HCT116 (cell line): ENCODE data around the gene STX2. TPM values are rescaled to one million over a fixed set of nuclear protein-coding genes. Genes with fewer than 3 reads are reported as not detected.

Experiments used
- ATAC-seq: fragments of 200-7000 bp; cut with Tn5 transposase; 2 replicates; pipeline ENCODE4 v1.9.1; 2020; ENCODE audit warnings: mild to moderate bottlenecking, moderate library complexity
- BruUV-seq: library from RNA; stranded (reverse); fragments of 400-500 nt; replicated peaks from 2 replicates; lab custom pipeline; 2021; lab: Mats Ljungman, UMichigan
- CTCF ChIA-PET: fragments of 300-600 bp; sonication (Branson Sonifier 250); formaldehyde crosslinking; loops from one replicate; lab custom pipeline; 2021; ENCODE audit warnings: antibody characterized with exemption; lab: Charles Lee
- POLR2A ChIA-PET: fragments of 300-600, 350-600 bp; sonication (Branson Sonifier 250); formaldehyde crosslinking; loops from one replicate; lab custom pipeline; 2021; ENCODE audit warnings: antibody characterized with exemption; lab: Charles Lee
- RAD21 ChIA-PET, 2 experiments: fragments of 300-600 bp; sonication (Branson Sonifier 250); formaldehyde crosslinking; loops; one replicate each; lab custom pipeline; 2023; ENCODE audit warnings: low total read pairs in 2 of 2; ENCODE audit not compliant: uncharacterized antibody in 2 of 2, unreplicated experiment in 2 of 2, low non-redundant PET in 1 of 2; lab: Charles Lee
- DNase-seq: peaks from one replicate; pipeline ENCODE4 v3.0.0-alpha.2; 2010; ENCODE audit warnings: low read depth, low spot score
- H2AFZ ChIP-seq: fragments of 200-600 bp; shearing (Covaris generic), sonication (generic); 2 replicates; pipeline ENCODE4 v1.6.1; 2017; ENCODE audit warnings: low read depth, mixed run types, mixed read lengths, antibody characterized with exemption, low read length; ENCODE audit not compliant: poor library complexity, severe bottlenecking
- H3K27ac ChIP-seq: 2 replicates; pipeline ENCODE4 v1.5.1; 2012; ENCODE audit warnings: low read depth, low read length
- H3K27me3 ChIP-seq: fragments of 200-600 bp; sonication (generic); 2 replicates; pipeline ENCODE4 v1.6.1; 2016; ENCODE audit warnings: mixed run types, low read length, mixed read lengths; ENCODE audit not compliant: insufficient read depth
- H3K36me3 ChIP-seq, 2 experiments: fragments of 200-500 bp in 1 of 2; fragments of 200-600 bp in 1 of 2; sonication (Bioruptor generic) in 1 of 2; sonication (generic) in 1 of 2; 2 replicates each; pipeline versions ENCODE4 v1.5.1 to v1.6.1; 2014 to 2016; ENCODE audit warnings: low read length in 2 of 2, inconsistent platforms in 1 of 2, mixed read lengths in 1 of 2, mixed run types in 1 of 2; ENCODE audit not compliant: insufficient read depth in 2 of 2, control insufficient read depth in 1 of 2
- H3K4me1 ChIP-seq, 2 experiments: fragments of 200-600 bp in 1 of 2; sonication (generic) in 1 of 2; 2 replicates each; pipeline versions ENCODE4 v1.5.1 to v1.6.1; 2012 to 2017; ENCODE audit warnings: low read length in 2 of 2, inconsistent platforms in 1 of 2, mild to moderate bottlenecking in 1 of 2, mixed read lengths in 1 of 2, mixed run types in 1 of 2, moderate library complexity in 1 of 2; ENCODE audit not compliant: insufficient read depth in 2 of 2, control insufficient read depth in 1 of 2
- H3K4me2 ChIP-seq: fragments of 200-600 bp; sonication (generic); 2 replicates; pipeline ENCODE4 v1.6.1; 2017; ENCODE audit warnings: mixed run types, low read length, mixed read lengths
- H3K4me3 ChIP-seq, 2 experiments: fragments of 200-600 bp in 1 of 2; sonication (generic) in 1 of 2; replicated peaks in 1 of 2; 2 replicates each; pipeline ENCODE4 v1.5.1; 2011 to 2016; ENCODE audit warnings: low read length in 2 of 2, control low read depth in 1 of 2, low read depth in 1 of 2, mild to moderate bottlenecking in 1 of 2, mixed read lengths in 1 of 2, mixed run types in 1 of 2
- H3K79me2 ChIP-seq: fragments of 200-600 bp; sonication (generic); 2 replicates; pipeline ENCODE4 v1.6.1; 2017; ENCODE audit warnings: mild to moderate bottlenecking, mixed run types, low read length, moderate library complexity, mixed read lengths; ENCODE audit not compliant: insufficient read depth
- H3K9ac ChIP-seq: fragments of 200-600 bp; sonication (generic); 2 replicates; pipeline ENCODE4 v1.6.1; 2016; ENCODE audit warnings: low read length, mixed read lengths
- H3K9me2 ChIP-seq: fragments of 200-600 bp; sonication (generic), shearing (Covaris generic); 2 replicates; pipeline ENCODE4 v1.6.1; 2017; ENCODE audit warnings: mixed run types, mild to moderate bottlenecking, moderate library complexity; ENCODE audit not compliant: insufficient read depth
- H3K9me3 ChIP-seq, 2 experiments: fragments of 200-500 bp in 1 of 2; fragments of 200-600 bp in 1 of 2; sonication (Bioruptor generic) in 1 of 2; sonication (generic) in 1 of 2; 2 replicates each; pipeline ENCODE4 v1.6.1; 2014 to 2017; ENCODE audit warnings: low read length in 2 of 2, mixed read lengths in 2 of 2, inconsistent platforms in 1 of 2, low read depth in 1 of 2, mild to moderate bottlenecking in 1 of 2, mixed run types in 1 of 2, moderate library complexity in 1 of 2; ENCODE audit not compliant: control insufficient read depth in 1 of 2, insufficient read depth in 1 of 2
- H4K20me1 ChIP-seq: fragments of 200-600 bp; sonication (generic), shearing (Covaris generic); 2 replicates; pipeline ENCODE4 v1.6.1; 2017; ENCODE audit warnings: mixed run types, mild to moderate bottlenecking, moderate library complexity; ENCODE audit not compliant: insufficient read depth
- EGR1 ChIP-seq: IDR thresholded peaks from 2 replicates; pipeline ENCODE4 v1.6.1; 2012; ENCODE audit warnings: low read depth
- EZH2phosphoT487 ChIP-seq: fragments of 200-600 bp; IDR thresholded peaks from 2 replicates; pipeline ENCODE4 v1.6.1; 2018; ENCODE audit warnings: antibody characterized with exemption, borderline replicate concordance
- FOSL1 ChIP-seq: IDR thresholded peaks from 2 replicates; pipeline ENCODE4 v1.6.1; 2012; ENCODE audit warnings: low read depth
- JUND ChIP-seq: IDR thresholded peaks from 2 replicates; pipeline ENCODE4 v1.6.1; 2012
- POLR2A ChIP-seq: IDR thresholded peaks from 2 replicates; pipeline ENCODE4 v1.7.0; 2011; ENCODE audit warnings: borderline replicate concordance; ENCODE audit not compliant: insufficient read depth, insufficient read length; ENCODE audit errors: extremely low read depth
- REST ChIP-seq: IDR thresholded peaks from 2 replicates; pipeline ENCODE4 v1.6.1; 2012; ENCODE audit warnings: low read depth
- SIN3A ChIP-seq: IDR thresholded peaks from 2 replicates; pipeline ENCODE4 v1.6.1; 2012; ENCODE audit warnings: low read depth
- ZFX ChIP-seq: fragments of 450-650 bp; IDR thresholded peaks from 2 replicates; pipeline ENCODE4 v1.6.1; 2017
- intact Hi-C: fragments of 100-400 bp; cut with micrococcal nuclease; formaldehyde crosslinking; loops from 2 replicates; pipeline ENCODE4 v1.10.0; 2022
- total RNA-seq: library from RNA; stranded (reverse); gene quantifications from one replicate; pipeline ENCODE4 v1.2.1, GENCODE V29; 2021; ENCODE audit not compliant: unreplicated experiment
- TF ChIP-seq, protein P1 (sequence below): IDR thresholded peaks from 2 replicates; pipeline ENCODE4 v1.6.1; 2012

The STX2 gene
- total RNA-seq, 1 experiment from 2014 or later = 19.2 TPM

DNA sequence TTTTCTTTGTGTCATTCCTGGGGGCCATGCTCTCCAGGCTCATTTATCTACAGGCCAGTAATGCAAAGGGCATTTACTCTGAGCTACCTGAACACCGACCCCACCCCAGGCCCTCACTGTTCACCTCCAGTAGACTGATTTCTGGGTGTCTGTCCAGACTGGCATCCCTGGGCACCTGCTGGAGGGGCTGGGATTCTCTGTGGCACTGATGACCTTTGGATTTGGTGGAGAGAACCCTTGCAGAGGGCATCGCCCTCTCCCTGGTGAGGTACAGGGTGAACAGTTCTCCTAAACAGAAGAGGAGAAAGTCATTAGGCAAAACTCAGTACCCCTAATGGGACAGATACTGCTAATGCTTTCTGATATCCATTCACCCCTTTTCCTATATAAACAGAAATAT, 95.9 kb downstream of the STX2 start:
- Histone ChIP-seq H2AFZ (no peak overlapping the region), H3K79me2 (no peaks in the 10 kb centered on the region), H3K9me3 (no peaks in the 10 kb centered on the region), H3K27ac (no peak overlapping the region)
- intact Hi-C loops = loop anchor here (10.0 kb wide), 1 partner anchor 458 kb away; no protein-coding TSS in a partner anchor
- DNase-seq = no peak
- TF ChIP-seq FOSL1 = no peak
- TF ChIP-seq POLR2A = no peak
- TF ChIP-seq, protein P1, sequence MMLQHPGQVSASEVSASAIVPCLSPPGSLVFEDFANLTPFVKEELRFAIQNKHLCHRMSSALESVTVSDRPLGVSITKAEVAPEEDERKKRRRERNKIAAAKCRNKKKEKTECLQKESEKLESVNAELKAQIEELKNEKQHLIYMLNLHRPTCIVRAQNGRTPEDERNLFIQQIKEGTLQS = no peak
- no peak for TF ChIP-seq JUND
- no peak for TF ChIP-seq EZH2phosphoT487
- no peak for TF ChIP-seq SIN3A
- TF ChIP-seq EGR1 = no peak
- no peak for TF ChIP-seq REST
- no peak for TF ChIP-seq ZFX
- TF ChIP-seq, all 23 proteins: peak for 0
- BruUV-seq = no TSS peak
- no peak overlapping the region for H3K9ac ChIP-seq
- no peak overlapping the region for H3K4me2 ChIP-seq
- no peaks in the 10 kb centered on the region for H4K20me1 ChIP-seq
- RAD21 ChIA-PET = no interaction called here
- CTCF ChIA-PET = no interaction called here
- no peaks in the 10 kb centered on the region for H3K9me2 ChIP-seq
- H3K4me1 ChIP-seq = no peaks in the 10 kb centered on the region
- ATAC-seq = no peak
- POLR2A ChIA-PET = no interaction called here
- H3K4me3 ChIP-seq = no peak overlapping the region
- H3K27me3 ChIP-seq = peaks cover 20% of the 10 kb centered on the region
- no peaks in the 10 kb centered on the region for H3K36me3 ChIP-seq
